Parathyroid adenoma (tissue), 2 donors: ENCODE measurements around the gene SMNDC1.
A peak's percentile ranks its signal among the peaks of the same experiment; 100 is the strongest.

ENCODE experiments used
- H2AFZ ChIP-seq: fragments of 300-600 bp; sonication (generic); one replicate; pipeline ENCODE4 v1.7.0; 2017; ENCODE audit warnings: antibody characterized with exemption, mild to moderate bottlenecking
- H3K27ac ChIP-seq: fragments of 300-600 bp; sonication (generic); one replicate; pipeline ENCODE4 v1.7.0; 2017
- H3K27me3 ChIP-seq: fragments of 300-600 bp; sonication (generic); one replicate; pipeline ENCODE4 v1.7.0; 2017; ENCODE audit warnings: low read length; ENCODE audit not compliant: control insufficient read depth, insufficient read depth
- H3K36me3 ChIP-seq: fragments of 300-600 bp; sonication (generic); one replicate; pipeline ENCODE4 v1.7.0; 2017; ENCODE audit warnings: low read length; ENCODE audit not compliant: control insufficient read depth, insufficient read depth
- H3K4me1 ChIP-seq: fragments of 300-600 bp; sonication (generic); one replicate; pipeline ENCODE4 v1.7.0; 2017; ENCODE audit warnings: control low read depth
- H3K4me2 ChIP-seq: fragments of 300-600 bp; sonication (generic); one replicate; pipeline ENCODE4 v1.7.0; 2017; ENCODE audit warnings: low read length
- H3K4me3 ChIP-seq: fragments of 300-600 bp; sonication (generic); one replicate; pipeline ENCODE4 v1.7.0; 2017; ENCODE audit warnings: low read depth, low read length
- H3K79me2 ChIP-seq: fragments of 300-600 bp; sonication (generic); one replicate; pipeline ENCODE4 v1.7.0; 2017; ENCODE audit warnings: control low read depth
- H3K9ac ChIP-seq: fragments of 300-600 bp; sonication (generic); one replicate; pipeline ENCODE4 v1.7.0; 2017; ENCODE audit warnings: mild to moderate bottlenecking
- H3K9me3 ChIP-seq: fragments of 300-600 bp; sonication (generic); one replicate; pipeline ENCODE4 v1.7.0; 2017; ENCODE audit warnings: low read length; ENCODE audit not compliant: control insufficient read depth
- CTCF ChIP-seq: fragments of 300-600 bp; sonication (generic); IDR thresholded peaks from one replicate; pipeline ENCODE4 v1.7.0; 2017; ENCODE audit warnings: antibody characterized with exemption, mild to moderate bottlenecking
- donor health status: primary hyperparathyroidism.

Gene SMNDC1

DNA sequence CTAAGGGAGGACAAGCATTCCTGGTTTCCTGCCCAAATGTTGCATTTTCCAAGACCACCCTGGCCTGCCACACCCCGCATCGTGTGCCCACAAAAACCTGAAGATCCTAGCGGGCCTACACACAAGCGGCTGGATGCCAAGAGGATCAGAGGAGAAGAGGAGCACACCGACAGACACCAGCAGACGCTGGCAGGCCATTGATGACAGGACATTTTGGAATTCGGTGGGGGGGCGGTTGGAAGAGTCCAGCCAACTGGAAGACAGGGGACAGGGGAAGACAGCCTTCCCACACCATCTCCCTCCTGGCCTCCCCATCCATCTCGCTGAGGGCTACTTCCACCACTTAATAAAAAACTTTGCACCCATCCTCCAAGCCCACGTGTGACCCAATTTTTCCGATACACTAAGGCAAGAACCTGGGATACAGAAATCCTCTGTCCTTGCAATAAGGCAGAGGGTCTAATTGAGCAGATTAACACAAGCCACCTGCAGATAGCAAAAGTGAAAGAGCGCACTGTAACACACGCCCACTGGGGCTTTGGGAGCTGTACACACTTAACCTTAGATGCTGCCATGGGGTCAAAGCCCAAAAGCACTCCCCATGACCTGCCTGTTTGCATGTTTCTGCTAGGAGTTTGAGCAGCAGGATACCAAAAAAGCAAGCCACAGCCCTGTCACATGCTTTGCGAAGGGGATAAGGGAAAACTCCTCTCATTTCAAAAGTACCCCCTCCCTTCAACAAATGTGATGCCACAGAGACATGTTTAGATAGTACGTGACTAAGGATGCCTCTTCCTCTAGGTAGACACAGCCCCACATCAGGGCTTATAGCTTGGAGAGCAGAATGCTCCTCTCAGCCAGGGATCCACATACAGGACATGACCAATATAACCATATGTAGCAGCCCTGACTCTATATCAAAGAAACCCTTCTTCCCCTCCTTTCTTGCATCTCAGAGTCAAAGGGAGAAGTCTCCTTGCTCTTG is 13.4 kb upstream of the SMNDC1 start:
- H3K9ac ChIP-seq: no peak overlapping the region
- no peaks in the 10 kb centered on the region for H3K36me3 ChIP-seq
- no peak overlapping the region for H3K27ac ChIP-seq
- no peak overlapping the region for H3K4me3 ChIP-seq
- H2AFZ ChIP-seq: no peak overlapping the region
- no peaks in the 10 kb centered on the region for H3K4me1 ChIP-seq
- no peak for TF ChIP-seq CTCF
- no peak overlapping the region for H3K4me2 ChIP-seq
- no peaks in the 10 kb centered on the region for H3K9me3 ChIP-seq
- no peaks in the 10 kb centered on the region for H3K79me2 ChIP-seq
- H3K27me3 ChIP-seq: no peaks in the 10 kb centered on the region

GRCh38 chr10:110313674-110314073 is 9.0 kb upstream of the SMNDC1 start:
- no peak for TF ChIP-seq CTCF

GRCh38 chr10:110312206-110312605 is 7.5 kb upstream of the SMNDC1 start:
- TF ChIP-seq CTCF: no peak
- Histone ChIP-seq H3K9ac (no peak overlapping the region), H3K27me3 (no peaks in the 10 kb centered on the region), H3K4me3 (no peak overlapping the region), H3K9me3 (no peaks in the 10 kb centered on the region), H3K27ac (no peak overlapping the region), H3K36me3 (no peaks in the 10 kb centered on the region), H2AFZ (no peak overlapping the region), H3K4me2 (no peak overlapping the region), H3K4me1 (no peaks in the 10 kb centered on the region), H3K79me2 (no peaks in the 10 kb centered on the region)

More at GRCh38 chr10:110313674-110314073, 9.0 kb upstream of the SMNDC1 start:
- Histone ChIP-seq H3K4me1 (no peaks in the 10 kb centered on the region), H3K36me3 (no peaks in the 10 kb centered on the region), H3K9ac (no peak overlapping the region), H3K9me3 (no peaks in the 10 kb centered on the region), H2AFZ (no peak overlapping the region), H3K27ac (no peak overlapping the region), H3K27me3 (no peaks in the 10 kb centered on the region), H3K4me3 (no peak overlapping the region), H3K4me2 (no peak overlapping the region), H3K79me2 (no peaks in the 10 kb centered on the region)

GRCh38 chr10:110311357-110311949 is 6.7 kb upstream of the SMNDC1 start:
- Histone ChIP-seq H3K27me3 (no peaks in the 10 kb centered on the region), H3K4me1 (no peaks in the 10 kb centered on the region), H3K4me3 (no peak overlapping the region), H3K9ac (no peak overlapping the region), H2AFZ (no peak overlapping the region), H3K36me3 (no peaks in the 10 kb centered on the region), H3K27ac (no peak overlapping the region), H3K4me2 (no peak overlapping the region), H3K79me2 (no peaks in the 10 kb centered on the region), H3K9me3 (no peaks in the 10 kb centered on the region)
- peak; percentile 64 for TF ChIP-seq CTCF
